Mucosa of descending colon (tissue), 3 donors: Measurements from ENCODE around the gene APBA2. TPM values are rescaled to one million over a fixed set of nuclear protein-coding genes. Genes with fewer than 3 reads are reported as not detected.

Experiments used
- ATAC-seq: fragments of 200-7000 bp; cut with Tn5 transposase; one replicate; pipeline ENCODE4 v1.9.1; 2020; ENCODE audit warnings: mild to moderate bottlenecking, moderate library complexity
- DNase-seq, 3 donors: peaks; one replicate each; pipeline ENCODE4 v3.0.0-alpha.2; 2020
- H3K36me3 ChIP-seq: fragments of 200-600 bp; one replicate; pipeline ENCODE4 v1.8.0; 2021; ENCODE audit warnings: low read depth, mild to moderate bottlenecking
- H3K4me1 ChIP-seq: fragments of 200-600 bp; one replicate; pipeline ENCODE4 v1.8.0; 2021; ENCODE audit warnings: low read depth, mild to moderate bottlenecking
- H3K4me3 ChIP-seq: fragments of 200-600 bp; one replicate; pipeline ENCODE4 v1.8.0; 2021; ENCODE audit warnings: mild to moderate bottlenecking
- H3K9me3 ChIP-seq: fragments of 200-600 bp; one replicate; pipeline ENCODE4 v1.8.0; 2021; ENCODE audit warnings: mild to moderate bottlenecking
- CTCF ChIP-seq: fragments of 200-600 bp; IDR thresholded peaks from one replicate; pipeline ENCODE4 v1.8.0; 2022; ENCODE audit warnings: antibody characterized with exemption, mild to moderate bottlenecking
- intact Hi-C, 2 donors: fragments of 100-400 bp; cut with DNase I in 1 of 2; cut with micrococcal nuclease in 1 of 2; formaldehyde crosslinking; loops; one replicate each; pipeline versions ENCODE4 v1.11.0 to v1.11.1; 2022; cut with DNase I, micrococcal nuclease
- total RNA-seq, 3 donors: library from RNA; stranded (reverse); fragmentation: NEBNext Ultra II Directional in 2 of 3; extraction: Animal tissue kit (Norgen Biotek cat#: 25700) in 2 of 3; gene quantifications; one replicate each; pipeline versions ENCODE4 v1.2.1 to v1.2.4, GENCODE V29; 2021 to 2023
- donor health status: DM: no; HTN: no; CAD: no; lungs with moderate emphysema.
- donor health status: DM: no; HTN: no; CAD: no.
- donor health status: DM: no; HTN: yes; CAD: no.

The APBA2 gene
- total RNA-seq, 3 donors from 2014 or later: 0.69 to 2.0 (median 1.2) TPM

GRCh38 chr15:29097168-29097567 is 211.4 kb downstream of the APBA2 start:
- Histone ChIP-seq H3K4me1 (no peaks in the 10 kb centered on the region), H3K9me3 (no peaks in the 10 kb centered on the region), H3K4me3 (no peak overlapping the region), H3K36me3 (no peaks in the 10 kb centered on the region)
- intact Hi-C loops: no loop called here
- no peak for DNase-seq
- ATAC-seq: no peak
- TF ChIP-seq CTCF: no peak

GRCh38 chr15:29097971-29098370 is 212.2 kb downstream of the APBA2 start:
- H3K4me1 ChIP-seq: no peaks in the 10 kb centered on the region
- no peak for TF ChIP-seq CTCF
- no peaks in the 10 kb centered on the region for H3K36me3 ChIP-seq
- no peak overlapping the region for H3K4me3 ChIP-seq
- no peak for DNase-seq
- ATAC-seq: no peak
- H3K9me3 ChIP-seq: no peaks in the 10 kb centered on the region
- intact Hi-C loops: no loop called here

GRCh38 chr15:29098652-29099051 is 212.9 kb downstream of the APBA2 start:
- Histone ChIP-seq H3K4me1 (no peaks in the 10 kb centered on the region), H3K36me3 (no peaks in the 10 kb centered on the region), H3K9me3 (no peaks in the 10 kb centered on the region), H3K4me3 (no peak overlapping the region)
- ATAC-seq: no peak
- TF ChIP-seq CTCF: no peak
- DNase-seq: no peak
- intact Hi-C loops: no loop called here

- no peak for TF ChIP-seq CTCF
- Histone ChIP-seq H3K4me3 (no peak overlapping the region), H3K9me3 (no peaks in the 10 kb centered on the region), H3K4me1 (no peaks in the 10 kb centered on the region), H3K36me3 (no peaks in the 10 kb centered on the region)
- no peak for ATAC-seq
- no peak for DNase-seq
- intact Hi-C loops: no loop called here
Measured at GRCh38 chr15:29099131-29099880, 213.5 kb downstream of the APBA2 start.

GRCh38 chr15:29100486-29101000 is 214.8 kb downstream of the APBA2 start:
- no peaks in the 10 kb centered on the region for H3K9me3 ChIP-seq
- no peaks in the 10 kb centered on the region for H3K4me1 ChIP-seq
- TF ChIP-seq CTCF: no peak
- no peak for DNase-seq
- intact Hi-C loops: no loop called here
- ATAC-seq: no peak
- H3K4me3 ChIP-seq: no peak overlapping the region
- no peaks in the 10 kb centered on the region for H3K36me3 ChIP-seq
